Liver (tissue), 3 donors: Measurements from ENCODE around the gene ZNF821.

ENCODE experiments used
- NR2F2 ChIP-seq: IDR thresholded peaks from 2 replicates; pipeline ENCODE4 v1.6.1; 2016; ENCODE audit warnings: antibody characterized with exemption
- TAF1 ChIP-seq: conservative IDR thresholded peaks from 2 replicates; pipeline ENCODE4 v1.6.1; 2016; ENCODE audit warnings: antibody characterized with exemption, mild to moderate bottlenecking
- TF ChIP-seq, protein P1 (sequence below): fragments of 150-350 bp; IDR thresholded peaks from 2 replicates; pipeline ENCODE4 v1.5.1; 2017; ENCODE audit warnings: improper control_type of control experiment, low read depth, low read length; ENCODE audit not compliant: missing input control
- TF ChIP-seq, protein P2 (sequence below): IDR thresholded peaks from 2 replicates; pipeline ENCODE4 v1.6.1; 2016; ENCODE audit warnings: antibody characterized with exemption, mild to moderate bottlenecking
- TF ChIP-seq, protein P3 (sequence below): IDR thresholded peaks from 2 replicates; pipeline ENCODE4 v1.6.1; 2016; ENCODE audit warnings: antibody characterized with exemption
- donor health status: healthy.
- donor health status: healthy.

DNA sequence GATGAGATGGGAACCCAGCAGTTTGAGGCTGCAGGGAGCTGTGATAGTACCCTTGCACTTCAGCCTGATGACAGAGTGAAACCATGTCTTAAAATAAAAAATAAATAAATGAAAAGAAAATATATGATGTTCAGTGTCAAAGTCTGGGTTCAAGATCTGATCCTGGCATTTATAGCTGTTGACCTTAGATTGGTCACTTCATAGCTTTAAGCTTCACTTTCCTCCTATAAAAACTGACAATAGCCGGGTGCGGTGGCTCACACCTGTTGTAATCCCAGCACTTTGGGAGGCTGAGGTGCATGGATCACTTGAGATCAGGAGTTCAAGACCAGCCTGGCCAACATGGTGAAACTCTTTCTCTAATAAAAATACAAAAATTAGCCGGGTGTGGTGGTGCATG lies 5.2 kb upstream of the ZNF821 start:
- TF ChIP-seq, protein P1, sequence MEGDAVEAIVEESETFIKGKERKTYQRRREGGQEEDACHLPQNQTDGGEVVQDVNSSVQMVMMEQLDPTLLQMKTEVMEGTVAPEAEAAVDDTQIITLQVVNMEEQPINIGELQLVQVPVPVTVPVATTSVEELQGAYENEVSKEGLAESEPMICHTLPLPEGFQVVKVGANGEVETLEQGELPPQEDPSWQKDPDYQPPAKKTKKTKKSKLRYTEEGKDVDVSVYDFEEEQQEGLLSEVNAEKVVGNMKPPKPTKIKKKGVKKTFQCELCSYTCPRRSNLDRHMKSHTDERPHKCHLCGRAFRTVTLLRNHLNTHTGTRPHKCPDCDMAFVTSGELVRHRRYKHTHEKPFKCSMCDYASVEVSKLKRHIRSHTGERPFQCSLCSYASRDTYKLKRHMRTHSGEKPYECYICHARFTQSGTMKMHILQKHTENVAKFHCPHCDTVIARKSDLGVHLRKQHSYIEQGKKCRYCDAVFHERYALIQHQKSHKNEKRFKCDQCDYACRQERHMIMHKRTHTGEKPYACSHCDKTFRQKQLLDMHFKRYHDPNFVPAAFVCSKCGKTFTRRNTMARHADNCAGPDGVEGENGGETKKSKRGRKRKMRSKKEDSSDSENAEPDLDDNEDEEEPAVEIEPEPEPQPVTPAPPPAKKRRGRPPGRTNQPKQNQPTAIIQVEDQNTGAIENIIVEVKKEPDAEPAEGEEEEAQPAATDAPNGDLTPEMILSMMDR = no peak
- TF ChIP-seq, protein P2, sequence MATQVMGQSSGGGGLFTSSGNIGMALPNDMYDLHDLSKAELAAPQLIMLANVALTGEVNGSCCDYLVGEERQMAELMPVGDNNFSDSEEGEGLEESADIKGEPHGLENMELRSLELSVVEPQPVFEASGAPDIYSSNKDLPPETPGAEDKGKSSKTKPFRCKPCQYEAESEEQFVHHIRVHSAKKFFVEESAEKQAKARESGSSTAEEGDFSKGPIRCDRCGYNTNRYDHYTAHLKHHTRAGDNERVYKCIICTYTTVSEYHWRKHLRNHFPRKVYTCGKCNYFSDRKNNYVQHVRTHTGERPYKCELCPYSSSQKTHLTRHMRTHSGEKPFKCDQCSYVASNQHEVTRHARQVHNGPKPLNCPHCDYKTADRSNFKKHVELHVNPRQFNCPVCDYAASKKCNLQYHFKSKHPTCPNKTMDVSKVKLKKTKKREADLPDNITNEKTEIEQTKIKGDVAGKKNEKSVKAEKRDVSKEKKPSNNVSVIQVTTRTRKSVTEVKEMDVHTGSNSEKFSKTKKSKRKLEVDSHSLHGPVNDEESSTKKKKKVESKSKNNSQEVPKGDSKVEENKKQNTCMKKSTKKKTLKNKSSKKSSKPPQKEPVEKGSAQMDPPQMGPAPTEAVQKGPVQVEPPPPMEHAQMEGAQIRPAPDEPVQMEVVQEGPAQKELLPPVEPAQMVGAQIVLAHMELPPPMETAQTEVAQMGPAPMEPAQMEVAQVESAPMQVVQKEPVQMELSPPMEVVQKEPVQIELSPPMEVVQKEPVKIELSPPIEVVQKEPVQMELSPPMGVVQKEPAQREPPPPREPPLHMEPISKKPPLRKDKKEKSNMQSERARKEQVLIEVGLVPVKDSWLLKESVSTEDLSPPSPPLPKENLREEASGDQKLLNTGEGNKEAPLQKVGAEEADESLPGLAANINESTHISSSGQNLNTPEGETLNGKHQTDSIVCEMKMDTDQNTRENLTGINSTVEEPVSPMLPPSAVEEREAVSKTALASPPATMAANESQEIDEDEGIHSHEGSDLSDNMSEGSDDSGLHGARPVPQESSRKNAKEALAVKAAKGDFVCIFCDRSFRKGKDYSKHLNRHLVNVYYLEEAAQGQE = no peak
- TF ChIP-seq TAF1 = no peak
- TF ChIP-seq, protein P3, sequence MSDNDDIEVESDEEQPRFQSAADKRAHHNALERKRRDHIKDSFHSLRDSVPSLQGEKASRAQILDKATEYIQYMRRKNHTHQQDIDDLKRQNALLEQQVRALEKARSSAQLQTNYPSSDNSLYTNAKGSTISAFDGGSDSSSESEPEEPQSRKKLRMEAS = no peak
- no peak for TF ChIP-seq NR2F2
